ENCODE data around the gene FARS2.

DNA sequence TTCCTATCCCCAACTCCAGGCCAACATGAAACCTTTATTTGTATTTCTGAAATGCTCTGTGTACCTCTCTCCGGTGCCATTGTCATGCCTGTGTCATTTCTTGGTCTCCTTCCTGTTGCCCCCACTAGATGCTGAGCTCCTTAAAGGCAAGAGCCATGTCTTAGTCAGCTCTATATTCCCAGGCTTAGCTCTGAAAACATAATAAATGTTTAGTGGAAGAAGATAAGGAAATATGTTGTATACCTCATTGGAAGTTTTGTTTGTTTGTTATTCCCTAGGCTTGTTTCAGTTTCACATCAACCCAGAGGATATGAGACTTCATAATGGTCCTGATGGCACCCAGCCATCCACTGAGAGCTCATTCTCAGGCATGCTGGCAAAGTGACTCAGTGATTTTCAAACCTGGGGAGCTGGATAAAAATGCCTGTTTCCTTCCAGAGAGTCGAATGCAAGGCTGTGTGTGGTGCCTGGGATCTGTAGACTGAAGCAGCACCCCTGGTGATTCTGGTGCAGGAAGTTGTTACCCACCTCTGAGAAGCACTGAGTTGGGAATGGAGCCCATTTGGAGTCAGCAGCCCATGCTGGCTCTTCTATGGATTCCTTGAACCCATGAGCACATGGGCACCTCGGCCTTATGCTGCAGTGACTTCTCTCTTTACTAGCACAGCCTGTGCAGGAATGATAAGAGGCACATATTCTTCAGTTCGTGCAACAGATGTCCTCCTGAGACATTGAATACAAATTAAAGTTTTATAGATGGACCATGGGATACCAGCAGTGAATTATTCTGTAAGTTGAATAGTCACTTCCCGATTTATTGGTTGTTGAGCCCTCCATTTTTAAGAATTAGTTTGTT lies 205.2 kb downstream of the FARS2 start:
- TF ChIP-seq, protein P1, sequence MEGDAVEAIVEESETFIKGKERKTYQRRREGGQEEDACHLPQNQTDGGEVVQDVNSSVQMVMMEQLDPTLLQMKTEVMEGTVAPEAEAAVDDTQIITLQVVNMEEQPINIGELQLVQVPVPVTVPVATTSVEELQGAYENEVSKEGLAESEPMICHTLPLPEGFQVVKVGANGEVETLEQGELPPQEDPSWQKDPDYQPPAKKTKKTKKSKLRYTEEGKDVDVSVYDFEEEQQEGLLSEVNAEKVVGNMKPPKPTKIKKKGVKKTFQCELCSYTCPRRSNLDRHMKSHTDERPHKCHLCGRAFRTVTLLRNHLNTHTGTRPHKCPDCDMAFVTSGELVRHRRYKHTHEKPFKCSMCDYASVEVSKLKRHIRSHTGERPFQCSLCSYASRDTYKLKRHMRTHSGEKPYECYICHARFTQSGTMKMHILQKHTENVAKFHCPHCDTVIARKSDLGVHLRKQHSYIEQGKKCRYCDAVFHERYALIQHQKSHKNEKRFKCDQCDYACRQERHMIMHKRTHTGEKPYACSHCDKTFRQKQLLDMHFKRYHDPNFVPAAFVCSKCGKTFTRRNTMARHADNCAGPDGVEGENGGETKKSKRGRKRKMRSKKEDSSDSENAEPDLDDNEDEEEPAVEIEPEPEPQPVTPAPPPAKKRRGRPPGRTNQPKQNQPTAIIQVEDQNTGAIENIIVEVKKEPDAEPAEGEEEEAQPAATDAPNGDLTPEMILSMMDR (IDR thresholded peaks at IDR 0.05) = no peak
- TF ChIP-seq, protein P2, sequence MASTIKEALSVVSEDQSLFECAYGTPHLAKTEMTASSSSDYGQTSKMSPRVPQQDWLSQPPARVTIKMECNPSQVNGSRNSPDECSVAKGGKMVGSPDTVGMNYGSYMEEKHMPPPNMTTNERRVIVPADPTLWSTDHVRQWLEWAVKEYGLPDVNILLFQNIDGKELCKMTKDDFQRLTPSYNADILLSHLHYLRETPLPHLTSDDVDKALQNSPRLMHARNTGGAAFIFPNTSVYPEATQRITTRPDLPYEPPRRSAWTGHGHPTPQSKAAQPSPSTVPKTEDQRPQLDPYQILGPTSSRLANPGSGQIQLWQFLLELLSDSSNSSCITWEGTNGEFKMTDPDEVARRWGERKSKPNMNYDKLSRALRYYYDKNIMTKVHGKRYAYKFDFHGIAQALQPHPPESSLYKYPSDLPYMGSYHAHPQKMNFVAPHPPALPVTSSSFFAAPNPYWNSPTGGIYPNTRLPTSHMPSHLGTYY (CRISPR knock-in tag; IDR thresholded peaks at IDR 0.05) = no peak
- TF ChIP-seq, protein P3, sequence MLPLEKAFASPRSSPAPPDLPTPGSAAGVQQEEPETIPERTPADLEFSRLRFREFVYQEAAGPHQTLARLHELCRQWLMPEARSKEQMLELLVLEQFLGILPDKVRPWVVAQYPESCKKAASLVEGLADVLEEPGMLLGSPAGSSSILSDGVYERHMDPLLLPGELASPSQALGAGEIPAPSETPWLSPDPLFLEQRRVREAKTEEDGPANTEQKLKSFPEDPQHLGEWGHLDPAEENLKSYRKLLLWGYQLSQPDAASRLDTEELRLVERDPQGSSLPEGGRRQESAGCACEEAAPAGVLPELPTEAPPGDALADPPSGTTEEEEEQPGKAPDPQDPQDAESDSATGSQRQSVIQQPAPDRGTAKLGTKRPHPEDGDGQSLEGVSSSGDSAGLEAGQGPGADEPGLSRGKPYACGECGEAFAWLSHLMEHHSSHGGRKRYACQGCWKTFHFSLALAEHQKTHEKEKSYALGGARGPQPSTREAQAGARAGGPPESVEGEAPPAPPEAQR (CRISPR knock-in tag; IDR thresholded peaks at IDR 0.05) = no peak
- TF ChIP-seq, protein P4, sequence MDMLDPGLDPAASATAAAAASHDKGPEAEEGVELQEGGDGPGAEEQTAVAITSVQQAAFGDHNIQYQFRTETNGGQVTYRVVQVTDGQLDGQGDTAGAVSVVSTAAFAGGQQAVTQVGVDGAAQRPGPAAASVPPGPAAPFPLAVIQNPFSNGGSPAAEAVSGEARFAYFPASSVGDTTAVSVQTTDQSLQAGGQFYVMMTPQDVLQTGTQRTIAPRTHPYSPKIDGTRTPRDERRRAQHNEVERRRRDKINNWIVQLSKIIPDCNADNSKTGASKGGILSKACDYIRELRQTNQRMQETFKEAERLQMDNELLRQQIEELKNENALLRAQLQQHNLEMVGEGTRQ (CRISPR knock-in tag; IDR thresholded peaks at IDR 0.05) = no peak

All from WTC11 (cell line).